ENCODE data around the gene SMC6. TPM values are rescaled to one million over a fixed set of nuclear protein-coding genes. Genes with fewer than 3 reads are reported as not detected.

Gene SMC6
- total RNA-seq, 4 donors from 2014 or later: 8.9 to 18.6 (median 12.0) TPM

DNA sequence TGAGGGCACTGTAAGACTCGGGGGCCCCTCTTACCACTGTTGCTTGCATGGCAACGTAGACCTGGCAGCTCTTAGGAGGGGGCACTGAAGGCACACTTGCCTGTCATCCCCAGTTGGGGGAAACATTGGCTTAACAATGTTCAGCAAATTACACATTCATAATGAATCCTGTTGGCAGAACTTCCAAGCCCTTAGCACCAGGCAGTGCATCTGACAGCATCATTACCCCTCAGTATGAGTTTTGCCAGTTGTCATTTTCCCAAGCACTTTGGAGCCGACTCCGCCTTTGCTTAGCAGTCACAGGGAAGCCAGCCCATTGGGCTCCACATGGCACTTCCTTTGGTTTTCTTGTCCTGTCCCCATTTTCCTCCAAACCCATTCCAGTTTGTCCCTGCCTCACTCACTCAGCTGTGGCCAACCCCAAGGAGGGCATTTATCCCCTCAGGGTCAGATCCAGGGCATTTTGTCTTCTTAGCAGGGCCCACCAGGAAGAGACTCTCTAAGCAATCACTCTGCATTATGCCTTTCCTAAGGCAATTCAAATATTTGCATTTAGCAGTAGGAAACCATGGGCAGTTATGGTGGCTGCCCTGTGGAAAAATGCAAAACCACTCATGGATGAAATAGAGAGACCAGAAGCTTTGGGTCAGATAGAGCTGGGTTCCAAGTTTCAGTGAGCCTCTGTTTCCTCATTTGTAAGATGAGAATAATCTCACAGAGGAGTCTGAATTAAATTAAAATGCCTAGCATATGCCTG is 139.3 kb downstream of the SMC6 start:
- TF ChIP-seq, protein P1, sequence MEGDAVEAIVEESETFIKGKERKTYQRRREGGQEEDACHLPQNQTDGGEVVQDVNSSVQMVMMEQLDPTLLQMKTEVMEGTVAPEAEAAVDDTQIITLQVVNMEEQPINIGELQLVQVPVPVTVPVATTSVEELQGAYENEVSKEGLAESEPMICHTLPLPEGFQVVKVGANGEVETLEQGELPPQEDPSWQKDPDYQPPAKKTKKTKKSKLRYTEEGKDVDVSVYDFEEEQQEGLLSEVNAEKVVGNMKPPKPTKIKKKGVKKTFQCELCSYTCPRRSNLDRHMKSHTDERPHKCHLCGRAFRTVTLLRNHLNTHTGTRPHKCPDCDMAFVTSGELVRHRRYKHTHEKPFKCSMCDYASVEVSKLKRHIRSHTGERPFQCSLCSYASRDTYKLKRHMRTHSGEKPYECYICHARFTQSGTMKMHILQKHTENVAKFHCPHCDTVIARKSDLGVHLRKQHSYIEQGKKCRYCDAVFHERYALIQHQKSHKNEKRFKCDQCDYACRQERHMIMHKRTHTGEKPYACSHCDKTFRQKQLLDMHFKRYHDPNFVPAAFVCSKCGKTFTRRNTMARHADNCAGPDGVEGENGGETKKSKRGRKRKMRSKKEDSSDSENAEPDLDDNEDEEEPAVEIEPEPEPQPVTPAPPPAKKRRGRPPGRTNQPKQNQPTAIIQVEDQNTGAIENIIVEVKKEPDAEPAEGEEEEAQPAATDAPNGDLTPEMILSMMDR (IDR thresholded peaks at IDR 0.05): no peak
- ATAC-seq (ENCODE audit: low FRiP score) (no peak), DNase-seq (ENCODE audit: low spot score) (no peak)

Other genes starting within 250 kb of the SMC6 start
- not detected for gene RAD51AP2, start 235.4 kb downstream of the SMC6 start, total RNA-seq
- under 1 TPM in 1 of 4 donors, not detected in 3; 0.65 TPM for gene VSNL1, start 213.1 kb downstream of the SMC6 start, total RNA-seq
- 1 to 10 TPM; 2.3 to 8.8 (median 6.7) TPM for gene GEN1, start 328 bp upstream of the SMC6 start, total RNA-seq
- not detected for gene MSGN1, start 62.6 kb upstream of the SMC6 start, total RNA-seq
- 10 to 100 TPM in 2 of 4 donors, 1 to 10 TPM in 2; 4.8 to 17.8 (median 9.5) TPM for gene KCNS3, start 124.9 kb upstream of the SMC6 start, total RNA-seq